NCI-H748 treated with DMSO at 0.1 percent for 48 hours (cell line): Measurements from ENCODE around the gene CCR2.

Experiments
- DNase-seq: peaks from one replicate; lab custom pipeline; 2025; lab: John Stamatoyannopoulos, UW

Gene CCR2

DNA sequence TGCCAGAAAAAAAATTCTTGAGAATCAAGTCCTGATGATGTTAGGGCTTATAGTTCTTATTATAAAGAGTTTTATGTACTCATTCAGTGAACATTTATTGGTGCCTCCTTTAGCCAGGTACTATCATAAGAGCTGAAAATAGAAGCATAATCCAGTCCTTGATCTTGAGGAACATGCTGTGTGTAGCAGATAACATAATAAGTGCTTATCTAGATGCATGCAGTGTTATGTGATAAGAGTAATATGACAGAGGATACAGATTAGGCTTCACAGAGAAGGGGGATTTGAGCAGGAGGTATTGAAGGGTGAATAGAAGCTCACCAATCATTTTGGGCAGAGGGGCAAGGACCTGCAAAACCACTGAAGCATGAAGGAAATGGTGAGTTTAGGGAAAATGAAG lies 1.1 kb downstream of the CCR2 start:
- no peak for DNase-seq

- DNase-seq: no peak
Observed at GRCh38 chr3:46356276-46356675, 2.4 kb downstream of the CCR2 start.

GRCh38 chr3:46356909-46357308 lies 3.0 kb downstream of the CCR2 start:
- DNase-seq: no peak

- no peak for DNase-seq
Observed at GRCh38 chr3:46358466-46358865, 4.6 kb downstream of the CCR2 start.

DNA sequence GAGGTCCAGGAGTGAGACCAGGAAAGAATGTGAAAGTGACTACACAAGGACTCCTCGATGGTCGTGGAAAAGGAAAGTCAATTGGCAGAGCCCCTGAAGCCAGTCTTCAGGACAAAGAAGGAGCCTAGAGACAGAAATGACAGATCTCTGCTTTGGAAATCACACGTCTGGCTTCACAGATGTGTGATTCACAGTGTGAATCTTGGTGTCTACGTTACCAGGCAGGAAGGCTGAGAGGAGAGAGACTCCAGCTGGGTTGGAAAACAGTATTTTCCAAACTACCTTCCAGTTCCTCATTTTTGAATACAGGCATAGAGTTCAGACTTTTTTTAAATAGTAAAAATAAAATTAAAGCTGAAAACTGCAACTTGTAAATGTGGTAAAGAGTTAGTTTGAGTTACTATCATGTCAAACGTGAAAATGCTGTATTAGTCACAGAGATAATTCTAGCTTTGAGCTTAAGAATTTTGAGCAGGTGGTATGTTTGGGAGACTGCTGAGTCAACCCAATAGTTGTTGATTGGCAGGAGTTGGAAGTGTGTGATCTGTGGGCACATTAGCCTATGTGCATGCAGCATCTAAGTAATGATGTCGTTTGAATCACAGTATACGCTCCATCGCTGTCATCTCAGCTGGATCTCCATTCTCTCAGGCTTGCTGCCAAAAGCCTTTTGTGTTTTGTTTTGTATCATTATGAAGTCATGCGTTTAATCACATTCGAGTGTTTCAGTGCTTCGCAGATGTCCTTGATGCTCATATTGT lies 6.0 kb downstream of the CCR2 start:
- DNase-seq: peak; percentile 72

GRCh38 chr3:46360907-46361306 lies 7.0 kb downstream of the CCR2 start:
- no peak for DNase-seq

DNA sequence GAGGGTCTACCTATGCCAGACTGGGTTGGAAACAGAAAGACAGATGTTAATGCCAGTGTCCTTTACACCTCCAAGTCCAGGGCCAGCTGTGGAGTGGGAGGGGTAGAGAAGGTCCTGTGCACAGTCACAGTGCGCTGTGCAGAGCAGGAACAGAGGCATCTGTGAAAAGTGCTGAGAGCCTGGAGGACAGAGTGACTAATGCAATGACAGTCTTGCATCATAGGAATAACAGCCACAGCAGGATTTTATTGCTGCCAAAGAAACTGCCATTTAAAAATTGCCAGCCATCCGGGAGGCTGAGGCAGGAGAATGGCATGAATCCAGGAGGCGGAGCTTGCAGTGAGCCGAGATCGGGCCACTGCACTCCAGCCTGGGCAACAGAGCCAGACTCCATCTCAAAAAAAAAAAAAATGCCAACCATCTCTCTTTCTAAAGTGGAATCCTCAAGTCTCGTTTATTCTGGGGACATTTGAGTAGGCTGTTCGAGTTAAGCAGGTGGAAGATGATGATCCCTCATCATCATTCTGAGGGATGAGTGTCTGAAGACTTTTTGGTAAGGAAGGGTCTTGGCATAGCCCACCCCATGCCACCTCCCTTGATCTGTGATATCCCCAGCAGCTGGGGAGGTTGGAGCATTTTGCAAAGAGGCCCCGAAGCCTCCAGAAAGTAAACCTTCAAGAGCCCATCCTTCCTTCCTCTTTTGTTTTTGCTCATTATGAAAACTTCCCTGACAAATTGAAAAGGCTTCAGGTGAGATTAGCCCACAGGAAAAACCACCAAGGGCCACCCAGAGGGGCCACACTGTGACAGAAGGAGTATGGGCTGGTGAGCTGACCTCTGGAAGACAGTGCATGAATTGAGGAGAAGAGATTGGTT lies 7.7 kb downstream of the CCR2 start:
- DNase-seq: no peak

- no peak for DNase-seq
Observed at GRCh38 chr3:46365041-46365440, 11.1 kb downstream of the CCR2 start.

DNA sequence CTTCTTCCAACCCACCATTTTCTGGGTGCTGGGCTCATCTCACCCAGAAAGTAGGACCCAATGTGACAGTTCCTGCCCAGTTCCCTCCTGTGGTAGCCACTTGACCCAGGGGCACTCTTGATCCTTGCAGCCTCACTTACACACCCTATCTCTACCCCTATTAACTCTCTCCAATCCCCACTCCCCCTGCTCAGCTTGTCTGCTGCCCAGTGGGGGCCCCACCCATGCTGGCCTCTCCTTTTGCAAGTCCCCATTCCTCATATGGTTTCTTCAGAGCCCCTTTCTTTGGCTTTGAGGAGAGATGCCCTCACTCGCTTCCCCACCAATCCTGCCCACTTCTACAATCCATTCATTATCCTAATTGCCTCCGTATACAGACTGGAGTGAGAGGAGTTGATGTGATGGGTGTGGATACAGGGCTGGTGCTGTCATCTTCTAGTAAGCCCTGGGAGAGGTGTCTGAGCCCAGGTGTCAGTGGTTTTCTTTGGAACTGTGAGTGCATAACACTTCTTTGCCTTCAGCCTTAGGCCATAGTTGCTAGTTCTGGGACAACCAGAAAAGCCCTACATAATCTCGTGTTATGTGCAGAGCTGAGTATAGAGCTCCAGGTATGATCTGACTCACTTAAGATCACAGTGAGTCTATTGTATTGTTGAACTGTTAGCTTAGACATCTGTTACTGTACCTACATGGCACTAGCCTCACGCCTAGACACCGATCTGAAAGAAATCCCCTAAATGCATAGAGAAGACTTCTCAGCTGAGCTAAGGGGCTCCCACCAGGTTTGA lies 12.0 kb downstream of the CCR2 start:
- no peak for DNase-seq

DNA sequence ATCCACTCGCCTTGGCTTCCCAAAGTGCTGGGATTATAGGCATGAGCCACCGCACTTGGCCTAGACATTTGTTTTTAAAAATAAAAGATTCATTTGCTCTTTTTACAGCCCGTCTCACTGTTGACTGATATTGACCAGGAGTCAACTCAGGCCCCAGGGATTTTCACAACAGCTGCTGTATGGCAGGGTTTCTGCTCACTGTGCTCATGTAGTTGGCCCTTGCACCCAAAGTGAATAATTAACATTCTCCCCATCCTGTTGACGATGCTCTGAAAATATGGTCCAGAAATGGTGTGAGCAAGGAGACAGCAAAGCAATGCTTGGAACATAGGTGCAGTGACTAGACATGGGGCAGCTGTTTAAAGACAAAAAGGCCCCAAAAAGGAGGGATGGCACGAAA lies 13.9 kb downstream of the CCR2 start:
- no peak for DNase-seq

- DNase-seq: no peak
Observed at GRCh38 chr3:46368569-46368968, 14.7 kb downstream of the CCR2 start.

- no peak for DNase-seq
Observed at GRCh38 chr3:46369151-46369550, 15.2 kb downstream of the CCR2 start.

GRCh38 chr3:46369675-46370132 lies 15.8 kb downstream of the CCR2 start:
- DNase-seq: no peak

DNA sequence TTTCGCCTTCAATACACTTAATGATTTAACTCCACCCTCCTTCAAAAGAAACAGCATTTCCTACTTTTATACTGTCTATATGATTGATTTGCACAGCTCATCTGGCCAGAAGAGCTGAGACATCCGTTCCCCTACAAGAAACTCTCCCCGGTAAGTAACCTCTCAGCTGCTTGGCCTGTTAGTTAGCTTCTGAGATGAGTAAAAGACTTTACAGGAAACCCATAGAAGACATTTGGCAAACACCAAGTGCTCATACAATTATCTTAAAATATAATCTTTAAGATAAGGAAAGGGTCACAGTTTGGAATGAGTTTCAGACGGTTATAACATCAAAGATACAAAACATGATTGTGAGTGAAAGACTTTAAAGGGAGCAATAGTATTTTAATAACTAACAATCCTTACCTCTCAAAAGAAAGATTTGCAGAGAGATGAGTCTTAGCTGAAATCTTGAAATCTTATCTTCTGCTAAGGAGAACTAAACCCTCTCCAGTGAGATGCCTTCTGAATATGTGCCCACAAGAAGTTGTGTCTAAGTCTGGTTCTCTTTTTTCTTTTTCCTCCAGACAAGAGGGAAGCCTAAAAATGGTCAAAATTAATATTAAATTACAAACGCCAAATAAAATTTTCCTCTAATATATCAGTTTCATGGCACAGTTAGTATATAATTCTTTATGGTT lies 17.1 kb downstream of the CCR2 start, which contains the start of gene CCR5:
Gene CCR5 (plus strand): TSS at position 108 of the 680 bp plus-strand sequence. CDS start 1,957 bp downstream, outside the sequence.
- DNase-seq: no peak

DNA sequence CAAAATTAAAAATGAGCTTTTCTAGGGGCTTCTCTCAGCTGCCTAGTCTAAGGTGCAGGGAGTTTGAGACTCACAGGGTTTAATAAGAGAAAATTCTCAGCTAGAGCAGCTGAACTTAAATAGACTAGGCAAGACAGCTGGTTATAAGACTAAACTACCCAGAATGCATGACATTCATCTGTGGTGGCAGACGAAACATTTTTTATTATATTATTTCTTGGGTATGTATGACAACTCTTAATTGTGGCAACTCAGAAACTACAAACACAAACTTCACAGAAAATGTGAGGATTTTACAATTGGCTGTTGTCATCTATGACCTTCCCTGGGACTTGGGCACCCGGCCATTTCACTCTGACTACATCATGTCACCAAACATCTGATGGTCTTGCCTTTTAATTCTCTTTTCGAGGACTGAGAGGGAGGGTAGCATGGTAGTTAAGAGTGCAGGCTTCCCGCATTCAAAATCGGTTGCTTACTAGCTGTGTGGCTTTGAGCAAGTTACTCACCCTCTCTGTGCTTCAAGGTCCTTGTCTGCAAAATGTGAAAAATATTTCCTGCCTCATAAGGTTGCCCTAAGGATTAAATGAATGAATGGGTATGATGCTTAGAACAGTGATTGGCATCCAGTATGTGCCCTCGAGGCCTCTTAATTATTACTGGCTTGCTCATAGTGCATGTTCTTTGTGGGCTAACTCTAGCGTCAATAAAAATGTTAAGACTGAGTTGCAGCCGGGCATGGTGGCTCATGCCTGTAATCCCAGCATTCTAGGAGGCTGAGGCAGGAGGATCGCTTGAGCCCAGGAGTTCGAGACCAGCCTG lies 17.8 kb downstream of the CCR2 start:
- DNase-seq: no peak

- DNase-seq: no peak
Observed at GRCh38 chr3:46372492-46373359, 18.8 kb downstream of the CCR2 start.

DNA sequence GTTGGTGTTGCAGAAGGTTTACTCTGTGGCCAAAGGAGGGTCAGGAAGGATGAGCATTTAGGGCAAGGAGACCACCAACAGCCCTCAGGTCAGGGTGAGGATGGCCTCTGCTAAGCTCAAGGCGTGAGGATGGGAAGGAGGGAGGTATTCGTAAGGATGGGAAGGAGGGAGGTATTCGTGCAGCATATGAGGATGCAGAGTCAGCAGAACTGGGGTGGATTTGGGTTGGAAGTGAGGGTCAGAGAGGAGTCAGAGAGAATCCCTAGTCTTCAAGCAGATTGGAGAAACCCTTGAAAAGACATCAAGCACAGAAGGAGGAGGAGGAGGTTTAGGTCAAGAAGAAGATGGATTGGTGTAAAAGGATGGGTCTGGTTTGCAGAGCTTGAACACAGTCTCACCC lies 20.8 kb downstream of the CCR2 start:
- DNase-seq: no peak

- no peak for DNase-seq
Observed at GRCh38 chr3:46375218-46375617, 21.3 kb downstream of the CCR2 start.

DNA sequence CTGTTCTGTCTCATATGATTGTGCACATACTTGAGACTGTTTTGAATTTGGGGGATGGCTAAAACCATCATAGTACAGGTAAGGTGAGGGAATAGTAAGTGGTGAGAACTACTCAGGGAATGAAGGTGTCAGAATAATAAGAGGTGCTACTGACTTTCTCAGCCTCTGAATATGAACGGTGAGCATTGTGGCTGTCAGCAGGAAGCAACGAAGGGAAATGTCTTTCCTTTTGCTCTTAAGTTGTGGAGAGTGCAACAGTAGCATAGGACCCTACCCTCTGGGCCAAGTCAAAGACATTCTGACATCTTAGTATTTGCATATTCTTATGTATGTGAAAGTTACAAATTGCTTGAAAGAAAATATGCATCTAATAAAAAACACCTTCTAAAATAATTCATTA lies 21.9 kb downstream of the CCR2 start:
- no peak for DNase-seq

- DNase-seq: no peak
Observed at GRCh38 chr3:46378426-46378942, 24.6 kb downstream of the CCR2 start.
